ENCODE results near the gene KIF3A.

GRCh38 chr5:132773114-132773513, 35.8 kb upstream of the KIF3A start:
- TF ChIP-seq CTCF (IDR thresholded peaks at IDR 0.05; ENCODE audit: low read length) = no peak
- no peak for TF ChIP-seq EZH2 (optimal IDR thresholded peaks at IDR 0.05; ENCODE audit: low read depth, low read length)
- TF ChIP-seq EZH2phosphoT487 (IDR thresholded peaks at IDR 0.05; ENCODE audit: low read length) = no peak

All from MM.1S (cell line).